Measurements from ENCODE around the gene CDH23.

Gene CDH23

DNA sequence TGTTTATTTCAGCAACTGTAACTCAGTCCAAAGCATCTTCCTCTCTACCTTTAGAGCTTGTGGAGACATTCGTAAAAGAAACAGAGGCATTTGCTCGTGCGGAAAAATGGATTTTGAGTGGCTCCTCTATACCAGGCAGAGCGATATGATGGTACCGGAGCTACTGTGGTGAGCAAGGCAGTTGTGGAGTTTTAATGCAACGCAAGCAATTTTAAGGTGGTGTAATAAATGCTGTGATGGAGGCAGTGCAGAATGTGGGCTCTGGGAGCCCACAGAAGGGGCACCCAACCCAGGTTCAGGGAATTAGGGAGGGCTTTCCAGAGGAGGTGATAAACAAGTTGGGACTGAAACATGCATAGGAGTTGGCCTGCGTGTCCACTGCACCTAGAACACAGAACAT lies 149.5 kb downstream of the CDH23 start:
- in situ Hi-C loops (cut with HindIII; ENCODE audit: low pct_unique_long_range_greater_than_20kb, low sequenced_read_pairs), result no loop called here
- TF ChIP-seq JUND (IDR thresholded peaks at IDR 0.05; ENCODE audit: low read depth), result no peak

DNA sequence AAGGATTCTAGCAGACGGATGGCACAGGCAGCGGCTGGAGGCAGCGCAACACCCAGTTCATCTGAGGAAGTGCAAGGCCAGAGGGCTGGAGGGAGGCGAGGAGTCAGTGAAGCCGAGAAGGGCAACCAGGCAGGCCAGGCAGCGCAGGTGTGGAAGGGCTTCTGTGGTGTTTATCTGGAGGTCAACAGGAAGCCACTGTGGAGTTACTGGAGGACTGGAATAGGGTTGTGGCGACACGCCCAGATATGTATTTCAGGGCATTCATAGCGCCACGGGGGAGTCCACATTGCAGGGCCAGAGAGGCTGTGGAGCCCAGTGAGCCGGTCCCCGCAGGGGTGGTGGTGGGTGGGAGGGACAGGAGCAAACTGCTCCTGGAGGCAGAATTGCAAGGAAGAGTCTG lies 150.6 kb downstream of the CDH23 start:
- no peak for DNase-seq (ENCODE audit: low read depth in 1 of 2, low spot score in 1 of 2)
- in situ Hi-C loops (cut with HindIII; ENCODE audit: low pct_unique_long_range_greater_than_20kb, low sequenced_read_pairs), result no loop called here
- no peak for TF ChIP-seq JUND (IDR thresholded peaks at IDR 0.05; ENCODE audit: low read depth)

More for the DNA sequence above, 149.5 kb downstream of the CDH23 start:
- DNase-seq (ENCODE audit: low read depth in 1 of 2, low spot score in 1 of 2), result no peak

DNA sequence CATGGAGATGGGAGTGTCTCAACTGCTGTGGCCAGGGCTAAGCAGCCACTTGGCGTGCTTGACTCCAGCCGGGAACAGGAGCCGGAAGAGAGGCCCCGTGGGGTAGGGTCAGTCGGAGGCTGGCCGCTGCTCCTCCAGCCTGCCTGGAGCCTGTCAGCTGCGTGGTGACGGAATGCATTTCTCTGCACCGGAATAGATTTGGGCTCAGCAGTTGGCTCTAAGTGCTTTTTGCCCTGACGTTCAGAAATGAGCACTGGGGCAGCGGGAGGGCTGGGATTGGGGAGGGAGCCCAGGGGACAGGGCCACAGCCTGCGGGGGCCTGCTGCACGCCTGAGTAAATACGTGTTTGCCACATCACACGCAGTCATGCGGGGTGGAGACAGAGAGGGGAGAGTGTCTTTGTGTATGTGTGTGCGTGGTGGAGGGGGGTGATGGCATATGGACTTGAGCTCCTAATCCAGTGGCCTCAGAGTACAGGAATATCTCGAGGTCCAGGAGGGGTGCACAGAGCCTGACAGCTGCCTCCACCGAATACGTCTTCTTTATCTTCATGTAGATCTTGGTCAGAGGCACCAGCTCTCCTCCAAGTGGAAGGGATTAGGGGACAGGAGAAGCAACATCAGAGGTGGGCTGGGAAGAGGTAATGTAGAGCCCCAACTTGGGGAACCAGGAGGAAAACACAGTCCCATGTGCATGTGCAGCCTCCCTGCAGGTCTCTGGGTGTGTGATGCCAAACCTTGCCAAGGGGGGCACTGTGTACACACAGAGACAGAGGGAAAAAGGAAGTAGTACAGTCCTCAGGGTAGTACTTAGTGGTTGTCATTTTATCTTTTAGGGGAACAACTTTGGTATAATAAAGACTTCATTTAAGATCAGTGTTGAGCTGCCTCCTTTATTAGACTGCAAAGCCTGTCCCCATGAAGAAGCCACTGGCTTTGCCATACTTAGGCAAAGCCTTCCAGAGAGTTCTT lies 151.4 kb downstream of the CDH23 start:
- in situ Hi-C loops (cut with HindIII; ENCODE audit: low pct_unique_long_range_greater_than_20kb, low sequenced_read_pairs), result no loop called here
- DNase-seq (ENCODE audit: low read depth in 1 of 2, low spot score in 1 of 2), result no peak
- TF ChIP-seq JUND (IDR thresholded peaks at IDR 0.05; ENCODE audit: low read depth), result no peak

DNA sequence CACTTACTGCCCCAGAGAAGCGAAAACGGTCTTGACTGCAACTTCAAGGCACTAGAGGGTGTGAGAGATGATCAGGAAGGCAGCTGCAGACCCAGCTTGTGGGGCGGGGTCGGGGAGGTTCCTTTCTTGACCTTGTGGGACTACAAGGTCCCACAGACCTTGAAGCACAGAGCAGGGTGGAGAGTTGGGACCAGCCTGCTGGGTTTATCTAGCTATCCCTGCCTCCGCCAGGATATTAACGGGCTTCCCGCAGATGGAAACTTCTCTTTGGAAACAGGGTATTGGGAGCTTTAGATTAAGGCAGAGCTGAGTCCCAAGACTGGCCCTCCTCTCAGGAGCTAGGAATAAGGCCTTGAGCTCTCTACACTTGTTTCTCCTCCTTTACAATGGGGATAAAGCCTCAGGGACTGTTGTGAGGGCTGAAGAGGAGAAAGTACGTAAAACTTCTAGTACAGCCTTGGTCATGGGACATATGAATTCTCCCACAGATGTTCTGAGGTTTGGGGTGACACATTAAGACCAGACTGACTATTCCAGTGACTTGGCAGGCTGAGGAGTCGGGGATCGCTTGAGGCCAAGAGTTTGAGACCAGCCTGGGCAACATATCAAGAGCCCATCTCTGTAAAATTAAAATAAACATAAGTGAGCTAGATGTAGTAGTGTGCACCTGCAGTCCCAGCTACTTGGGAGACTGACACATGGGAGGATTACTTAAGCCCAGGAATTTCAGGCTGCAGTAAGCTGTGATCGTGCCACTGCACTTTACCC lies 153.2 kb downstream of the CDH23 start:
- no peak for TF ChIP-seq JUND (IDR thresholded peaks at IDR 0.05; ENCODE audit: low read depth)
- no peak for DNase-seq (ENCODE audit: low read depth in 1 of 2, low spot score in 1 of 2)
- in situ Hi-C loops (cut with HindIII; ENCODE audit: low pct_unique_long_range_greater_than_20kb, low sequenced_read_pairs), result no loop called here

DNA sequence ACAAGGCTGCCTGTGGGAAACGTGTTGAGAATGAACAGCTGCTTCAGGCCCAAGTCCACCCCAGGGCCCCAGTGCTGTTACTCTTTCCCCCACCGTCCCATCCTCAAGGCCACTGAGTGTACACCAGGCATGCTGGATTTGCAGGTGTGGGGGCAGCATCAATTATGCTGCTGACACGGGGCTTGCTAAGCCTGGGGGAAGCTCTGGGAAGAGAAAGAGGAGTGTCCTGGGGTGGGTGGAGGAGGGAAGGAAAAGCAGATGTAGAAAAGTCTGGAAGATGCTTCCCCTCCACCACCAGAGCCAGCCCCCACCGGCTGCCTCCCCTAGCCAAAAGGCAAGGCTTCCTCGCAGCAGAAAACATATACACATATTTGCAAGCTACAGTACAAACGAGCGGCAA lies 153.9 kb downstream of the CDH23 start:
- no peak for TF ChIP-seq JUND (IDR thresholded peaks at IDR 0.05; ENCODE audit: low read depth)
- in situ Hi-C loops (cut with HindIII; ENCODE audit: low pct_unique_long_range_greater_than_20kb, low sequenced_read_pairs), result no loop called here
- no peak for DNase-seq (ENCODE audit: low read depth in 1 of 2, low spot score in 1 of 2)

DNA sequence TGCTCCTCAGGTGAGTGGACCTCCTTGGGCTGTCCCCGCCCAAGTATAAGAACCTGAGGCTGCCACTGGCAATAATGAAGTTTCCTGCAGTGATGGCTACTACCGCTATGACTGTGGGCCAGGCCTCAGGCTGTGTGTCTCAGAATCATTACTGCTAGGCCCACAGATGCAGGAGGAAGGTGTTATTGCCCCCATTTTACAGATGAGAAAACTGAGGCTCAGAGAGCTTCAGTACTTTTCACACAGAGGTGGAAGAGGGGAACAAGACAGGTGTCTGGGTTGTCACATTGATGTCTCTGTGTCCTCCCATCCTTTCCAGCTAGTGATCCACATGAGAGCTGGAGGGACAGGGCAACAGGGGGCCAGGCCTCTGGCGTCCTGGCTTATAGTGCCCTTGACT lies 155.2 kb downstream of the CDH23 start:
- no peak for DNase-seq (ENCODE audit: low read depth in 1 of 2, low spot score in 1 of 2)
- in situ Hi-C loops (cut with HindIII; ENCODE audit: low pct_unique_long_range_greater_than_20kb, low sequenced_read_pairs), result no loop called here
- TF ChIP-seq JUND (IDR thresholded peaks at IDR 0.05; ENCODE audit: low read depth), result no peak

DNA sequence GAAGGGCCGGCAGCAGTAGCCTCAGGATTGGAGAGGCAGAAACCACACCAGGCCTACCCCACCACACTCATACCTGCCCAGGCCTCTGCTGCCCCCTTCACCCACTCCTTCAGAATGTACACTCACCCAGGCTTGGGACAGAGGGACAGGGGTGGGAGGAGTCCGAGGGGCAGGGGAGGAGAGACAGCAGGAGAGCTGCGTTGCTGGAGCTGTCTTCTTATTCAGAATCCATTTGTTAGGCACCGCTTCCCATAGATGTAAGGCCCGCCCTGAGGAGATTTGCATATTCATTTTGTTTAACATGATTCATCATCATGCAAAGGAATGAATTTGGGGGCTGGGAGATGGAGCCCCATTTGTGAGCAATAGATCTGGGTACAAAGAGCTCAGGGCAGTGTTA lies 156.7 kb downstream of the CDH23 start:
- TF ChIP-seq JUND (IDR thresholded peaks at IDR 0.05; ENCODE audit: low read depth), result no peak
- in situ Hi-C loops (cut with HindIII; ENCODE audit: low pct_unique_long_range_greater_than_20kb, low sequenced_read_pairs), result no loop called here
- DNase-seq (ENCODE audit: low read depth in 1 of 2, low spot score in 1 of 2), result no peak

DNA sequence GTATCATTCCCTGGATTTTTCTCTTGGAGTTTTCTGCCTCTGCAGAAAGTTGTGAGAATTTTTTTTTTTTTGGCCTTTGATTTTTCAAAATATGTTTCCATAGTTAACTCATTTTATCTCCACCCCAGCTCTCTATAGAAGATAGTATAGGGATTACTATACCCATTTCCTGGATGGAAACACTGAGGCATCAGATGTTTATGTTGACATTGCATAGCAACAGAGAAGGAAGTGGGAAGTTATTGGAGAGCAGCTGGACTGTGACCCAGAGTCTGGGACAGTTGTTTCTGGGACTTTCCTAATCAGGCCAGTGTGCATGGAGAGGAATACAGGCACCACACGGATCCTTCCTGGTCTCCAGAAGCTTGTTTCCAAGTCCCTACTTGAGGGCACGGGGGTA lies 158.0 kb downstream of the CDH23 start:
- in situ Hi-C loops (cut with HindIII; ENCODE audit: low pct_unique_long_range_greater_than_20kb, low sequenced_read_pairs), result no loop called here

DNA sequence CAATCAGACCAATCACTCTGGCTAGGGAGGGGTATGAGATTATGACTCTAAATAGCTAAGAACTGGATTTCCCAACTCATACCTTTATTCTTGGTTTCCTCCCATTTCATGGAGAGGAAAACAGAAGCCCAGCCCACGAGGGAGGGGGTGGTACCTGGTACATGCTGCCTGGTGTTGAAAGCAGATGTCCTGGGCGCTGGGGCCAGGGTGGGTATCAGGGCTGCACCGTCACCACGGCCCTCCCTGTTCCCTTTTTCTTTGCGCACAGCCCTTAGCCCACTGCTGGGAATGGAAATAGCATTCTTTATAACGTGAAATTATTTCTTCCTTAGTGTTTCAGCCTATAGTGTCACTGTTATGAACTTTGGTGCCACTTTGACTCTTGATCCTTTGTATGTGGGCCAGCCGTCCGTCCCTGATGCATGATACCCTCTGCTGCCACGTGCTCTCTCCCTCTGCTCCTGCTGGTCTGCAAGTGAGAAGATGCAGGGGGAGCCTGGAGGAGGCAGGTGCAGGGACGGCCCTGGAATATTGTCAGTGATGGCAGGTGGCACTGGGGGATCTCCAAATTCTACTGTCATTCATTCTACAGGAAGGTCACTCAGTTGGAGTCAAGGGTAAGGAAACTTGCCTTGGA lies 158.5 kb downstream of the CDH23 start:
- in situ Hi-C loops (cut with HindIII; ENCODE audit: low pct_unique_long_range_greater_than_20kb, low sequenced_read_pairs), result no loop called here
- TF ChIP-seq JUND (IDR thresholded peaks at IDR 0.05; ENCODE audit: low read depth), result no peak
- DNase-seq (ENCODE audit: low read depth in 1 of 2, low spot score in 1 of 2), result no peak

More for the DNA sequence above, 158.0 kb downstream of the CDH23 start:
- no peak for DNase-seq (ENCODE audit: low read depth in 1 of 2, low spot score in 1 of 2)
- TF ChIP-seq JUND (IDR thresholded peaks at IDR 0.05; ENCODE audit: low read depth), result no peak

DNA sequence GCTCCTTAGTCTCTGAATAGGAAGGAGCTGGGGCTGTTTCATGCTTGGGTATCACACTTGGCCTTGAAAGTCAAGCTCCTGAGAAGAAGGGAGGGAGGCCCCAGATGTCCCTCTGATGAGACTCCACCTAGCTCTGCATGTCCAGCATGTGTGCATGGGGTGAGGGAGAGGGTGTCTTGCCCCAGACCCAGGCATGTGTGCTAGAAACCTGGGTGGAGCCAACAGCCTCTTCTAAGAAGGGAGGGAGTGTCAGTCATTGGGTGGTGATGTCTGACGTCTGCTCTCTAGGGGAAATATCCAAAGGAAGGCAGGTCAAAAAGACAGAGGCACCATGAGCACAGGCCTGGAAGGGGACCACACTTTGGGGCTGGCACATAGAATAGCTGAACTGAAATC lies 159.0 kb downstream of the CDH23 start:
- no peak for DNase-seq (ENCODE audit: low read depth in 1 of 2, low spot score in 1 of 2)
- no peak for TF ChIP-seq JUND (IDR thresholded peaks at IDR 0.05; ENCODE audit: low read depth)
- in situ Hi-C loops (cut with HindIII; ENCODE audit: low pct_unique_long_range_greater_than_20kb, low sequenced_read_pairs), result no loop called here

DNA sequence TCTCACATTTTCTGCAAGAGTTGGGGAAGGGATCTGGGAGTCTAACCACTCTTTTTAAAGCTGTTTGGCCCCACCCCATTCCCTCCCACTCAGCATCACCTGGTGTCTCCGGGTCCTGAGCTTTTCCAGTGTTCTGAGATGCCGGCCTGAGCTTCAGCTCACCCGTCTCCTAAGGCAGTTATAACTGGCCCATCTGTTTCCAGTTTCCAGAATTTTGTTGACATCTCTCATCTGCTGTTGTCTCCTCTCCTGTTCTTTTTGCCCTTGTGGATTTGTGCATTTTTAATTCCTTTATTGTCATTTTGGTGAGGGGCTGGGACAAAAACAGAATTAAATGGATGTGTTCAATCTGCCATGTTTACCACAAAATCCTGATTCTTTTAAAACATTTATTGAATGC lies 162.3 kb downstream of the CDH23 start:
- DNase-seq (ENCODE audit: low read depth in 1 of 2, low spot score in 1 of 2), result no peak
- no peak for TF ChIP-seq JUND (IDR thresholded peaks at IDR 0.05; ENCODE audit: low read depth)
- in situ Hi-C loops (cut with HindIII; ENCODE audit: low pct_unique_long_range_greater_than_20kb, low sequenced_read_pairs), result no loop called here

DNA sequence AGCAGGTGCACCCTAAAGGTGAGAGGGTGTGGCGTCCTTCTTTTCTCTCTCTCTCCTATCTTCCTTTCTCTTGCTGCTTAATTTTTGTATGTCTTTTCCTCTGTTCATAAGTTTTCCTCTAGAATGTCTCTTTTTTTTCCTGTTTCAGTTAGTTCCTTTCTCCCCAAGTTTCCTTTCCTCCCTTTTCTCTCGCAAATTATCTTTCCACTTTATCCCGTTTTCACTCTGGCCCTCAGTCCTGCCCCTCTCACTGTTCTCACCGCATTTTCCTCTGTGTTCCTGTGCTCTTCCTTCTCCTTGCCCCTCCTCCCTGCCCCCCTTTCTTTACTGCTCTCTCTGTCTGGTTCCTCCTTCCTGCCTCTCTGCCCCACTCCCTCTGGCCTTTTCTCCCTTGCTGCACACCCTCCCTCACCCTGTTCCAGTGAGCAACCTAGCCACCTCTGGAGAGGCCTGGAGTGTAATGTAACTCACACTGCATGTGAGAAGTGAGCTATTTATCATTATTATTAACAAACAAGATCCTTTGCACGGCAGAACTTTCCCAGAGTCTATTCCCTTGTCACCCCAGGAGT lies 164.4 kb downstream of the CDH23 start:
- in situ Hi-C loops (cut with HindIII; ENCODE audit: low pct_unique_long_range_greater_than_20kb, low sequenced_read_pairs), result no loop called here
- DNase-seq (ENCODE audit: low read depth in 1 of 2, low spot score in 1 of 2), result no peak
- no peak for TF ChIP-seq JUND (IDR thresholded peaks at IDR 0.05; ENCODE audit: low read depth)

Data from T47D (cell line).